Smooth muscle cell of trachea (primary cell): ENCODE data around the gene MMP28. TPM values are rescaled to one million over a fixed set of nuclear protein-coding genes. Genes with fewer than 3 reads are reported as not detected.

Experiments
- total RNA-seq: library from RNA; depleted of rRNA; stranded (reverse); fragments of >200 nt; gene quantifications from 2 replicates; pipeline ENCODE4 v1.2.1, GENCODE V29; 2014

MMP28 gene
- total RNA-seq, result 1.2 TPM in 1 of 2 replicates, not detected in the other

GRCh38 chr17:35795007-35795870, at the start of gene MMP28:
Gene MMP28, minus strand, starts transcription at chr17:35795641. Its CDS starts 264 bp downstream, at chr17:35795377.

GRCh38 chr17:35808962-35809854, 13.8 kb upstream of the MMP28 start, which contains the start of gene TAF15:
Gene TAF15, plus strand, starts transcription at chr17:35809484. Its CDS starts 86 bp downstream, at chr17:35809570.

DNA sequence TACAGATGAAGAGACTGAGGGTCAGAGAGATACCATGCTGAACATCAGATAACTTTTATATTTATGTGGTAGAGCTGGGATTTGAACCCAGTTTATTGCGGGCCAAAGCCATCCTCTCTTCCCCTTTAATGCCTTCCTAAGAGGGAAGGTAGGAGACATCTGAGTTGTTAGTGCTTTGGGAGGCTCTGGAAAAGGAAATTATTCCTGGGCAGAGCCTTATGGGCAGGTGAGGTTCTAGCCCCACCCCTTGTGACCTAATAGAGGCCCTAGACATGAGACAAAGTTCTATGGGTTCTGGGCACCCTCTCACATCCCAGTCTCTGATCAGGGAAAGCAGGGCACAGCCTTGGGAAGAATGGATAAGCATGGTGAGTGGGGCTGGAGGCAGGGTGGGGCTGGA, 34.9 kb downstream of the MMP28 start, which contains the start of gene C17orf50:
Gene C17orf50, plus strand, starts transcription at position 301 of the 400 bp plus-strand sequence. Its CDS starts 55 bp downstream, at position 356.

GRCh38 chr17:35752945-35753764, 42.3 kb downstream of the MMP28 start, which contains the start of gene GAS2L2:
Gene GAS2L2, minus strand, starts transcription at chr17:35753239. Its CDS starts 389 bp downstream, at chr17:35752850.

DNA sequence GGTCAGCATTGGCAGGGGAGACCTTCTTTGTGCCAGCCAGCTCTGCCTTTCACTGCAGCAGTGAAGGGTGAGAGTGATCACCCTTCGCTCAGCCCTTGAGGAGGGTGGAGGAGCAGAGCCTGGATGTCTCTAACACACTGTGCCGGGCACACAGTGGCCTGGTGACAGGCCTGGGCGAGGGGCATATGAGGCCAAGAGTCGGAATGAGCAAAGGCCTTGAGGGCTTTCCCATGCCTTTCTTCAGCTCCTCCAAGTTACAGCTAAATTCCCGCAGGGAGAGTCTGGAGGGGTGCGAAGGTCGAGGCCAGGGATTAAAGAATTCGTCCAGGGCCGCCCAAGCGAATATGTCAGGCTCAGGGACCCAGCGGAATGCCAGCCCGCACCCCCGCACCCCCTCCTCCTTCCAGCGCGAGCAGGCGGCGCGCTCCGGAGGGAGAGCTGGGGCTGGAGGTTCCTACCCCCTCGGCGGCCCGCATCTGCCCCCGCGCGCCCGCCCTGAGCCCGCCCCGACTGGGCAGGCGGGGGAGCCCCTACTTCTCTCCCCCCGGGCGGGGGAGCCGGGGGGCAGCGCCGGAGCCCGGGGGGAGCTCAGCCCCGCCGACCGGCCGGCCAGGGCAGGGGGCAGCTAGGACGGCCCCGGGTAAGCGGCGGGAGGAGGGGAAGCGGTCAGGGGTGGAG, 64.1 kb downstream of the MMP28 start, which contains the start of gene RASL10B:
Gene RASL10B, plus strand, starts transcription at position 401 of the 678 bp plus-strand sequence. CDS start 3,546 bp downstream, outside the sequence.

Other genes starting within 250 kb of the MMP28 start
- not detected in 2 replicates for gene SLFN14, start 234.8 kb downstream of the MMP28 start, total RNA-seq
- gene PEX12, start 217.1 kb downstream of the MMP28 start, total RNA-seq, result 6.4 and 10.4 TPM in 2 replicates
- 104 and 130 TPM in 2 replicates for gene AP2B1, start 208.3 kb downstream of the MMP28 start, total RNA-seq
- gene RASL10B, start 64.0 kb downstream of the MMP28 start, total RNA-seq, result 0.58 and 4.6 TPM in 2 replicates
- not detected in 2 replicates for gene GAS2L2, start 42.4 kb downstream of the MMP28 start, total RNA-seq
- gene C17orf50, start 34.8 kb downstream of the MMP28 start, total RNA-seq, result not detected in 2 replicates
- 52.8 and 62.8 TPM in 2 replicates for gene TAF15, start 13.8 kb upstream of the MMP28 start, total RNA-seq
- not detected in 2 replicates for gene HEATR9, start 73.2 kb upstream of the MMP28 start, total RNA-seq
- 0.50 TPM in 1 of 2 replicates, not detected in the other for gene CCL5, start 84.7 kb upstream of the MMP28 start, total RNA-seq
- 0.66 and 0.87 TPM in 2 replicates for gene RDM1, start 135.1 kb upstream of the MMP28 start, total RNA-seq
- gene LYZL6, start 148.1 kb upstream of the MMP28 start, total RNA-seq, result not detected in 2 replicates
- not detected in 2 replicates for gene CCL16, start 185.9 kb upstream of the MMP28 start, total RNA-seq
- gene CCL14, start 191.1 kb upstream of the MMP28 start, total RNA-seq, result under 0.01 TPM in 1 of 2 replicates, not detected in the other
- gene CCL15, start 205.9 kb upstream of the MMP28 start, total RNA-seq, result not detected in 2 replicates
- not detected in 2 replicates for gene CCL23, start 222.3 kb upstream of the MMP28 start, total RNA-seq